ENCODE measurements around the gene CROCC2. TPM values are rescaled to one million over a fixed set of nuclear protein-coding genes. Genes with fewer than 3 reads are reported as not detected.

The CROCC2 gene
- total and polyA plus RNA-seq, 10 of the 15 experiments (the other 5 are each of a cell fraction or from before 2014, with no cell fraction given): not detected

DNA sequence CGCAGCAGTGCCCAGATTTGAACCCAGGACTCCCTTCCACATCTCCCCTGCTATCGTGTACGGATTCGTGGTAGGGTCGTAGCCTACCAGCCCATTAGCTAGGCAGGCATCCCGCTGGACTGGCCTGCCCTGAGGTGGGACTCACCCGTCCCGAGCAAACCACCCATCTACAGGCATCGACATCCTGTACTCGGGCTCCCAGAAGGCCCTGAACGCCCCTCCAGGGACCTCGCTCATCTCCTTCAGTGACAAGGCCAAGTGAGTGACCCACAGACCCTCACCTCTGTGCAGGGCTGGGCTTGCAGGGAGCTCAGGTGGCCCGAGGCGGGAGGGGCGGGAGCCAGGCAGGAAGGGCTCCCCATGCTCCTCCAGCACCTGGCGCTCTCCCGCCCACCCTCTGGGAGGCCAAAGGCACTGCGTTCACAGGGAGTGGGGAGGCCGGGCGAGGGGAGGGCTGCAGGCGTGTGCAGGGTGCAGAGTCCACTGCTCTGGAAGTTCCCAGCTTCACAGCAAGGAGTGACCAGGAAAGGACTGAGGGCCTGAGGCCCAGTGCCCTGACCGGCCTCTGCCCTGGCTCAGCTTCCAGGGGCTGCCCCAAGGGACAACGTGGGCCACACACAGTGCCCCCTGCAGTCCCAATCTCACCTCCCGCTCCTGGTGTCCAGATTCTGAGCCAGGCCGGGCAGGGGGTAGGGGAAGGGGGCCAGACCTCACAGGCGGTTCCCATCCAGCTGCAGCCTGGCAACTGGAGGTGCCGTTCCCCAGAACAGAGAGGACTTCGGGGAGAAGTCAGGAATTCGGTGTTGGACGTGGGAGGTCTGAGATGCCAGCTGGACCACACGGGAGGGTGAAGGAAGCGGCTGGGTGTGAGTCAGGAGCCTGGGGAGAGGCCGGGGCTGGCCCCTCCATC lies 32.1 kb upstream of the CROCC2 start:
- in situ Hi-C loops (cut with MboI): no loop called here
- SMC1A ChIA-PET (ENCODE audit: uncharacterized antibody, unreplicated experiment): no interaction called here
- no peak for DNase-seq (ENCODE audit: low read depth, low spot score)
- POLR2A ChIA-PET: no interaction called here
- Histone ChIP-seq H4K20me1 (ENCODE audit: control insufficient read depth, insufficient read depth) (no peaks in the 10 kb centered on the region), H3K4me1 (ENCODE audit: control insufficient read depth, insufficient read depth, low read length) (no peaks in the 10 kb centered on the region), H3K79me2 (ENCODE audit: control insufficient read depth, insufficient read depth, low read length) (no peaks in the 10 kb centered on the region), H3K9ac (ENCODE audit: control insufficient read depth, insufficient read depth, low read length) (no peak overlapping the region), H3K27ac (ENCODE audit: control insufficient read depth, insufficient read depth) (no peak overlapping the region), H3K4me3 (no peak overlapping the region), H3K27me3 (replicated peaks in 1 of 2; ENCODE audit: control insufficient read depth in 2 of 2, insufficient read depth in 2 of 2, low read length in 1 of 2) (no peaks in the 10 kb centered on the region; a peak in 3 of 4 replicates), H3K4me2 (ENCODE audit: control insufficient read depth, insufficient read depth) (no peak overlapping the region), H3K9me3 (replicated peaks; ENCODE audit: control insufficient read depth, insufficient read depth, low read length) (no peaks in the 10 kb centered on the region), H2AFZ (ENCODE audit: control insufficient read depth, low read depth, low read length) (no peak overlapping the region), H3K36me3 (ENCODE audit: control insufficient read depth in 2 of 2, insufficient read depth in 2 of 2, low read length in 1 of 2) (no peaks in the 10 kb centered on the region)
- no TSS peak for BruUV-seq (replicated peaks)
- 30% methylated on average over 32 of the region's 33 CpGs for WGBS (ENCODE audit: insufficient coverage, insufficient replicate concordance, low lambda C conversion rate, missing lambda C conversion rate)
- RAD21 ChIA-PET (ENCODE audit: unreplicated experiment): no interaction called here
- intact Hi-C loops (cut with micrococcal nuclease; ENCODE audit: unreplicated experiment): no loop called here
- CTCF ChIA-PET: no interaction called here
- FAIRE-seq: no peak
- ATAC-seq: no peak
- TF ChIP-seq PAX8 (IDR thresholded peaks at IDR 0.05): no peak
- TF ChIP-seq, protein P1, sequence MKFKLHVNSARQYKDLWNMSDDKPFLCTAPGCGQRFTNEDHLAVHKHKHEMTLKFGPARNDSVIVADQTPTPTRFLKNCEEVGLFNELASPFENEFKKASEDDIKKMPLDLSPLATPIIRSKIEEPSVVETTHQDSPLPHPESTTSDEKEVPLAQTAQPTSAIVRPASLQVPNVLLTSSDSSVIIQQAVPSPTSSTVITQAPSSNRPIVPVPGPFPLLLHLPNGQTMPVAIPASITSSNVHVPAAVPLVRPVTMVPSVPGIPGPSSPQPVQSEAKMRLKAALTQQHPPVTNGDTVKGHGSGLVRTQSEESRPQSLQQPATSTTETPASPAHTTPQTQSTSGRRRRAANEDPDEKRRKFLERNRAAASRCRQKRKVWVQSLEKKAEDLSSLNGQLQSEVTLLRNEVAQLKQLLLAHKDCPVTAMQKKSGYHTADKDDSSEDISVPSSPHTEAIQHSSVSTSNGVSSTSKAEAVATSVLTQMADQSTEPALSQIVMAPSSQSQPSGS (IDR thresholded peaks at IDR 0.05; ENCODE audit: low read length): no peak
- TF ChIP-seq, protein P2, sequence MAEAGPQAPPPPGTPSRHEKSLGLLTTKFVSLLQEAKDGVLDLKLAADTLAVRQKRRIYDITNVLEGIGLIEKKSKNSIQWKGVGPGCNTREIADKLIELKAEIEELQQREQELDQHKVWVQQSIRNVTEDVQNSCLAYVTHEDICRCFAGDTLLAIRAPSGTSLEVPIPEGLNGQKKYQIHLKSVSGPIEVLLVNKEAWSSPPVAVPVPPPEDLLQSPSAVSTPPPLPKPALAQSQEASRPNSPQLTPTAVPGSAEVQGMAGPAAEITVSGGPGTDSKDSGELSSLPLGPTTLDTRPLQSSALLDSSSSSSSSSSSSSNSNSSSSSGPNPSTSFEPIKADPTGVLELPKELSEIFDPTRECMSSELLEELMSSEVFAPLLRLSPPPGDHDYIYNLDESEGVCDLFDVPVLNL (IDR thresholded peaks at IDR 0.05; ENCODE audit: low read depth, low read length): no peak
- TF ChIP-seq HDAC2 (IDR thresholded peaks at IDR 0.05): no peak
- TF ChIP-seq FOXM1 (IDR thresholded peaks at IDR 0.05; ENCODE audit: low read depth, low read length): no peak
- TF ChIP-seq, protein P3, sequence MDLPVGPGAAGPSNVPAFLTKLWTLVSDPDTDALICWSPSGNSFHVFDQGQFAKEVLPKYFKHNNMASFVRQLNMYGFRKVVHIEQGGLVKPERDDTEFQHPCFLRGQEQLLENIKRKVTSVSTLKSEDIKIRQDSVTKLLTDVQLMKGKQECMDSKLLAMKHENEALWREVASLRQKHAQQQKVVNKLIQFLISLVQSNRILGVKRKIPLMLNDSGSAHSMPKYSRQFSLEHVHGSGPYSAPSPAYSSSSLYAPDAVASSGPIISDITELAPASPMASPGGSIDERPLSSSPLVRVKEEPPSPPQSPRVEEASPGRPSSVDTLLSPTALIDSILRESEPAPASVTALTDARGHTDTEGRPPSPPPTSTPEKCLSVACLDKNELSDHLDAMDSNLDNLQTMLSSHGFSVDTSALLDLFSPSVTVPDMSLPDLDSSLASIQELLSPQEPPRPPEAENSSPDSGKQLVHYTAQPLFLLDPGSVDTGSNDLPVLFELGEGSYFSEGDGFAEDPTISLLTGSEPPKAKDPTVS (IDR thresholded peaks at IDR 0.05; ENCODE audit: low read depth, low read length): no peak
- TF ChIP-seq, protein P4, sequence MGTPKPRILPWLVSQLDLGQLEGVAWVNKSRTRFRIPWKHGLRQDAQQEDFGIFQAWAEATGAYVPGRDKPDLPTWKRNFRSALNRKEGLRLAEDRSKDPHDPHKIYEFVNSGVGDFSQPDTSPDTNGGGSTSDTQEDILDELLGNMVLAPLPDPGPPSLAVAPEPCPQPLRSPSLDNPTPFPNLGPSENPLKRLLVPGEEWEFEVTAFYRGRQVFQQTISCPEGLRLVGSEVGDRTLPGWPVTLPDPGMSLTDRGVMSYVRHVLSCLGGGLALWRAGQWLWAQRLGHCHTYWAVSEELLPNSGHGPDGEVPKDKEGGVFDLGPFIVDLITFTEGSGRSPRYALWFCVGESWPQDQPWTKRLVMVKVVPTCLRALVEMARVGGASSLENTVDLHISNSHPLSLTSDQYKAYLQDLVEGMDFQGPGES (IDR thresholded peaks at IDR 0.05): no peak
- no peak for TF ChIP-seq CHD4 (IDR thresholded peaks at IDR 0.05)
- TF ChIP-seq, protein P5, sequence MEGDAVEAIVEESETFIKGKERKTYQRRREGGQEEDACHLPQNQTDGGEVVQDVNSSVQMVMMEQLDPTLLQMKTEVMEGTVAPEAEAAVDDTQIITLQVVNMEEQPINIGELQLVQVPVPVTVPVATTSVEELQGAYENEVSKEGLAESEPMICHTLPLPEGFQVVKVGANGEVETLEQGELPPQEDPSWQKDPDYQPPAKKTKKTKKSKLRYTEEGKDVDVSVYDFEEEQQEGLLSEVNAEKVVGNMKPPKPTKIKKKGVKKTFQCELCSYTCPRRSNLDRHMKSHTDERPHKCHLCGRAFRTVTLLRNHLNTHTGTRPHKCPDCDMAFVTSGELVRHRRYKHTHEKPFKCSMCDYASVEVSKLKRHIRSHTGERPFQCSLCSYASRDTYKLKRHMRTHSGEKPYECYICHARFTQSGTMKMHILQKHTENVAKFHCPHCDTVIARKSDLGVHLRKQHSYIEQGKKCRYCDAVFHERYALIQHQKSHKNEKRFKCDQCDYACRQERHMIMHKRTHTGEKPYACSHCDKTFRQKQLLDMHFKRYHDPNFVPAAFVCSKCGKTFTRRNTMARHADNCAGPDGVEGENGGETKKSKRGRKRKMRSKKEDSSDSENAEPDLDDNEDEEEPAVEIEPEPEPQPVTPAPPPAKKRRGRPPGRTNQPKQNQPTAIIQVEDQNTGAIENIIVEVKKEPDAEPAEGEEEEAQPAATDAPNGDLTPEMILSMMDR (IDR thresholded peaks at IDR 0.05 in 2 of 3, conservative IDR thresholded peaks at IDR 0.05 in 1 of 3; ENCODE audit: control insufficient read depth in 2 of 3, extremely low read depth in 1 of 3, insufficient read depth in 1 of 3, low read depth in 3 of 3, low read length in 3 of 3): no peak
- no peak for TF ChIP-seq CBFB (IDR thresholded peaks at IDR 0.05; ENCODE audit: low read depth)
- TF ChIP-seq, protein P6, sequence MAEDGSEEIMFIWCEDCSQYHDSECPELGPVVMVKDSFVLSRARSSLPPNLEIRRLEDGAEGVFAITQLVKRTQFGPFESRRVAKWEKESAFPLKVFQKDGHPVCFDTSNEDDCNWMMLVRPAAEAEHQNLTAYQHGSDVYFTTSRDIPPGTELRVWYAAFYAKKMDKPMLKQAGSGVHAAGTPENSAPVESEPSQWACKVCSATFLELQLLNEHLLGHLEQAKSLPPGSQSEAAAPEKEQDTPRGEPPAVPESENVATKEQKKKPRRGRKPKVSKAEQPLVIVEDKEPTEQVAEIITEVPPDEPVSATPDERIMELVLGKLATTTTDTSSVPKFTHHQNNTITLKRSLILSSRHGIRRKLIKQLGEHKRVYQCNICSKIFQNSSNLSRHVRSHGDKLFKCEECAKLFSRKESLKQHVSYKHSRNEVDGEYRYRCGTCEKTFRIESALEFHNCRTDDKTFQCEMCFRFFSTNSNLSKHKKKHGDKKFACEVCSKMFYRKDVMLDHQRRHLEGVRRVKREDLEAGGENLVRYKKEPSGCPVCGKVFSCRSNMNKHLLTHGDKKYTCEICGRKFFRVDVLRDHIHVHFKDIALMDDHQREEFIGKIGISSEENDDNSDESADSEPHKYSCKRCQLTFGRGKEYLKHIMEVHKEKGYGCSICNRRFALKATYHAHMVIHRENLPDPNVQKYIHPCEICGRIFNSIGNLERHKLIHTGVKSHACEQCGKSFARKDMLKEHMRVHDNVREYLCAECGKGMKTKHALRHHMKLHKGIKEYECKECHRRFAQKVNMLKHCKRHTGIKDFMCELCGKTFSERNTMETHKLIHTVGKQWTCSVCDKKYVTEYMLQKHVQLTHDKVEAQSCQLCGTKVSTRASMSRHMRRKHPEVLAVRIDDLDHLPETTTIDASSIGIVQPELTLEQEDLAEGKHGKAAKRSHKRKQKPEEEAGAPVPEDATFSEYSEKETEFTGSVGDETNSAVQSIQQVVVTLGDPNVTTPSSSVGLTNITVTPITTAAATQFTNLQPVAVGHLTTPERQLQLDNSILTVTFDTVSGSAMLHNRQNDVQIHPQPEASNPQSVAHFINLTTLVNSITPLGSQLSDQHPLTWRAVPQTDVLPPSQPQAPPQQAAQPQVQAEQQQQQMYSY (CRISPR knock-in tag; IDR thresholded peaks at IDR 0.05): no peak
- no peak for TF ChIP-seq NFXL1 (IDR thresholded peaks at IDR 0.05; ENCODE audit: borderline replicate concordance)

Data from GM12878 (cell line).